Measurements from ENCODE around the gene SCAPER.

SCAPER gene

GRCh38 chr15:76345880-76346668, 559.1 kb downstream of the SCAPER start (continued):
- TF ChIP-seq ZNF112 (tag by site-specific recombination; IDR thresholded peaks at IDR 0.05): no peak
- no peak for TF ChIP-seq ZNF394 (tag by site-specific recombination; IDR thresholded peaks at IDR 0.05; ENCODE audit: borderline replicate concordance)
- no peak for TF ChIP-seq ZNF184 (tag by site-specific recombination; IDR thresholded peaks at IDR 0.05)
- TF ChIP-seq AEBP2 (tag by site-specific recombination; IDR thresholded peaks at IDR 0.05; ENCODE audit: borderline replicate concordance): no peak
- TF ChIP-seq ZNF292 (tag by site-specific recombination; IDR thresholded peaks at IDR 0.05; ENCODE audit: borderline replicate concordance, low read depth): no peak
- TF ChIP-seq ZNF266 (tag by site-specific recombination; IDR thresholded peaks at IDR 0.05; ENCODE audit: low read depth): no peak
- TF ChIP-seq MEIS1 (CRISPR knock-in tag; IDR thresholded peaks at IDR 0.05; ENCODE audit: borderline replicate concordance): no peak
- TF ChIP-seq SCRT2 (tag by site-specific recombination; IDR thresholded peaks at IDR 0.05): peak; percentile 91
- TF ChIP-seq SETDB1 (IDR thresholded peaks at IDR 0.05; ENCODE audit: insufficient read length, low read length): no peak
- no peak for TF ChIP-seq TCF7L2 (IDR thresholded peaks at IDR 0.05; ENCODE audit: borderline replicate concordance, low read depth, low read length)
- peak; percentile 19; the same call in 1 of the 2 replicates for TF ChIP-seq ZNF324 (tag by site-specific recombination; IDR thresholded peaks at IDR 0.05)
- no peak for TF ChIP-seq ZNF146 (tag by site-specific recombination; IDR thresholded peaks at IDR 0.05)
- TF ChIP-seq ZNF521 (tag by site-specific recombination; IDR thresholded peaks at IDR 0.05): no peak
- no peak for TF ChIP-seq ZNF37A (tag by site-specific recombination; IDR thresholded peaks at IDR 0.05)
- no peak for TF ChIP-seq ZNF10 (tag by site-specific recombination; IDR thresholded peaks at IDR 0.05)
- peak; percentile 91 for TF ChIP-seq PATZ1 (tag by site-specific recombination; IDR thresholded peaks at IDR 0.05)
- no peak for TF ChIP-seq ATF2 (tag by site-specific recombination; IDR thresholded peaks at IDR 0.05; ENCODE audit: low read depth)
- TF ChIP-seq ZBTB17 (tag by site-specific recombination; IDR thresholded peaks at IDR 0.05): peak; percentile 95
- TF ChIP-seq KLF8 (tag by site-specific recombination; IDR thresholded peaks at IDR 0.05): peak; percentile 95
- TF ChIP-seq ZNF580 (tag by site-specific recombination; IDR thresholded peaks at IDR 0.05): no peak
- no peak for TF ChIP-seq ZEB2 (tag by site-specific recombination; IDR thresholded peaks at IDR 0.05)
- TF ChIP-seq REST (tag by site-specific recombination; IDR thresholded peaks at IDR 0.05): no peak
- no peak for TF ChIP-seq ZNF223 (tag by site-specific recombination; IDR thresholded peaks at IDR 0.05)
- peak; percentile 79 for TF ChIP-seq ZXDB (tag by site-specific recombination; IDR thresholded peaks at IDR 0.05)
- TF ChIP-seq ZNF2 (tag by site-specific recombination; IDR thresholded peaks at IDR 0.05): no peak
- TF ChIP-seq ZBTB1 (tag by site-specific recombination; IDR thresholded peaks at IDR 0.05): no peak
- TF ChIP-seq ZNF239 (tag by site-specific recombination; IDR thresholded peaks at IDR 0.05): no peak
- no peak for TF ChIP-seq RBAK (tag by site-specific recombination; IDR thresholded peaks at IDR 0.05)
- no peak for TF ChIP-seq ZNF18 (tag by site-specific recombination; IDR thresholded peaks at IDR 0.05)
- TF ChIP-seq ZNF561 (tag by site-specific recombination; IDR thresholded peaks at IDR 0.05; ENCODE audit: borderline replicate concordance): 0 out of 2 replicates have a peak, but pooled peaks have one; percentile 21

All from HEK293 (cell line).